Fibroblast of mammary gland (primary cell): ENCODE data around the gene ARHGDIA.

Experiments used
- DNase-seq: peaks from one replicate; pipeline ENCODE4 v3.0.0-alpha.2; 2010; ENCODE audit warnings: low read depth
- H3K4me3 ChIP-seq: 2 replicates; pipeline ENCODE4 v1.5.1; 2011; ENCODE audit warnings: low read depth, mild to moderate bottlenecking, low read length, moderate library complexity; ENCODE audit not compliant: control insufficient read depth
- CTCF ChIP-seq: conservative IDR thresholded peaks from 2 replicates; pipeline ENCODE4 v1.5.1; 2011; ENCODE audit warnings: low read depth, low read length, inconsistent platforms; ENCODE audit not compliant: control insufficient read depth, insufficient read depth

The ARHGDIA gene

DNA sequence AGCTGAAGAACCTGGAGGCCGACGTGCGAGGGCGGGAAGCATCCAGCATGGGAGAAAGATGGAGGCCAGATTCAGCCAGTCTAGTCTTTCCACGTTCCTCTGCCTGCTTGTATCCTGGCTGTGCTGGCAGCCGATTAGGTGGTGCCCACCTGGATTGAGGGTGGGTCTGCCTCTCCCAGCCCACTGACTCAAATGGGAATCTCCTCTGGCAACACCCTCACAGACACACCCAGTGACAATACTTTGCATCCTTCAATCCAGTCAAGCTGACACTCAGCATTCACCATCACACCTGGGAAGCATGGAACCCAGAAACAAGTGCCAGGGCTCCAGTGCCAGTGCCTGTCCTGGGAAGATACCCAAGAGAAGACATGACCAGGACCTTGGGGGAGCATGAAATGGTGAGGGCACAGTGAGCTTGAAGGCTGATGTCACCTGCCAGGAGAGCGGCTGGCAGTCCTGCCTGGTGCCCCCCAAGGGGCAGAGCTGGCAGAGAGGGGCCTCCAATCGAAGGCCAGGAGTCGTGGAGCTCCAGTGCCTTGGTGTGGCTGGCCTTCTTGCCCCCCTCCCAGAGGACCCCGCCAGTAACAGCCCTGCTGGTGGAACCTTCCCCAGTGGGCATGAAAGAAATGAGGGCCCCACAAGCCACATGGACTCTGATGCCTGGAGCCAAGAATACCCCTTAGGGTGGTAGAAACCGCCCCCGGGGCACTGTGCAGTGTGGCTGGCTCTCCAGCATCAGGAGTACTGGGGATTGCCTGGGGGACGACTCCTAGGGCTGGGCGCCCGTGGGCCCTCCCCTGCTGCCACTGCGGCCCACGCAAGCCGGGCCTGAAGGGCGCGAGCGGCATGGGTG lies 30.3 kb upstream of the ARHGDIA start:
- no peak overlapping the region for H3K4me3 ChIP-seq
- no peak for DNase-seq
- no peak for TF ChIP-seq CTCF

DNA sequence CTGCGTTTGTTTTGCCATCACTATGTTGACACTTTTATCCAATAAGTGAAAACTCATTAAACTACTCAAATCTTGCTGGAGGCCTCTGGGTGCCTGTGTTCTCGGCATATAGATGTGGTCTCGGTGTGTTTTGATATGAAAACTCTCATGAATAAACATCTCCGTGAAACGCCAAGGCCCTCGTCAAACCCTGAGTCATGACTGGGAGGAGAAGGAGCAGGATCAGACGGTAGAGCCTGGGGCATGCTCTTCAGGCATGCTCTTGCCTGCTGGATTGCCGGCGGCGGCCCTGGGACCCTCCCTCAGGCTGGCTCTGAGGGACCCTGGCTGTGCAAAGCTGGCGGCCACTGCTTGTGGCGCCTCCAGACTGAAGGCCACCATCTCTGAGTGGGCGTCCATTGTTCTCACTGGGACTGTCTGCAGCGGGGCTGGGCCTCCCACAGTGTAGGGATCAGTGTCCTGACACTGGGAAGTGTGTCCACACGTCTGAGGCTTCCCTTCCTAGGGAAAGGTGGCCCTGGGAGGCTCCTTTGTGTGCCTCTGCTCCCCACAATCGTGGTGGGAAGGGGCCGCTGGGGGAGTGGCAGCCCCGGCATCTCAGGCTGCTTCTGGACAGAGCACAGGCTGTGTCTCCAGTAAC lies 29.2 kb upstream of the ARHGDIA start:
- no peak for DNase-seq
- H3K4me3 ChIP-seq: no peak overlapping the region
- no peak for TF ChIP-seq CTCF

DNA sequence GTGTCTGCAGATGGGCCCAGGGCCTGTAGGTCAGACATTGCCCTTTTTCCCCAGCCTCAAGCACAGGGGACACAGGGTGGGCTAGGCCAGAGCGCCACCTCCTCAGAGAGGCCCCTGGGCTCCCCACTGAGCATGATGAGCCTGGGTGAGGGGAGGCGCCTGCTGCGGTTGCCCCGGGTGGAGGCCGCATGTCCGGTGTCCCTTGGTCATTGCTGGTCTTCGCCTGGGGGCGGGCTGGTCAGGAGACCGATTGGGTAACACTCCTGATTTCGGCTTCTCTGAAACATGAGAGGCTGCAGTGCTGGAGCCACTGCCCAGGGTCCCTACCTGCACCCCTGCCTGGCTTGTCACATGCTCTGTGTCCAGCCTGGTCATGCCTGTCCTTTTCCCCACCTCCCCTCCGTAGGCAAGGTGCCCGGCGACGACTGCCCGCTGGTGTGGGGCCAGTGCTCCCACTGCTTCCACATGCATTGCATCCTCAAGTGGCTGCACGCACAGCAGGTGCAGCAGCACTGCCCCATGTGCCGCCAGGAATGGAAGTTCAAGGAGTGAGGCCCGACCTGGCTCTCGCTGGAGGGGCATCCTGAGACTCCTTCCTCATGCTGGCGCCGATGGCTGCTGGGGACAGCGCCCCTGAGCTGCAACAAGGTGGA lies 28.5 kb upstream of the ARHGDIA start:
- DNase-seq: no peak

DNA sequence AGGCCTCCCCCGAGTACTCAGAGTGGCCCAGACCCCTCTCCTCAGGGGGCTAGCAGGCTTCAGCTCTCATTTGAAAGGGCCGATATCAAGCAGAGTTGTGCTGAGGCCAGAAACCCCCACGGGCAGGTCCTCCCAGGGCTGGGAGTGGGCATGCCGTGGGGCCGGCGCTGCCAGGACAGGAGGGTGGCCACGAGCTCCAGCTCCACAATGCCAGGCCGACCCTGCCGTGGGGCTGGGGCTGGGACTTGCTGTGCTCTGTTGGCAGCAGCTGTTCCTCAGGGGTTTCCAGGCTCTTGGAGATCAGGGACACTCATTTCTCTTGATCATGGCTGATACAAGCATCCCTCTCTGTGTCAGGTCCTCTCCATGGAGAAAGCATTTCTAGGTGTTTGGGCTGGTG lies 27.7 kb upstream of the ARHGDIA start:
- no peak for DNase-seq
- H3K4me3 ChIP-seq: no peak overlapping the region
- TF ChIP-seq CTCF: no peak

More for the DNA sequence above, 28.5 kb upstream of the ARHGDIA start:
- no peak overlapping the region for H3K4me3 ChIP-seq
- no peak for TF ChIP-seq CTCF

DNA sequence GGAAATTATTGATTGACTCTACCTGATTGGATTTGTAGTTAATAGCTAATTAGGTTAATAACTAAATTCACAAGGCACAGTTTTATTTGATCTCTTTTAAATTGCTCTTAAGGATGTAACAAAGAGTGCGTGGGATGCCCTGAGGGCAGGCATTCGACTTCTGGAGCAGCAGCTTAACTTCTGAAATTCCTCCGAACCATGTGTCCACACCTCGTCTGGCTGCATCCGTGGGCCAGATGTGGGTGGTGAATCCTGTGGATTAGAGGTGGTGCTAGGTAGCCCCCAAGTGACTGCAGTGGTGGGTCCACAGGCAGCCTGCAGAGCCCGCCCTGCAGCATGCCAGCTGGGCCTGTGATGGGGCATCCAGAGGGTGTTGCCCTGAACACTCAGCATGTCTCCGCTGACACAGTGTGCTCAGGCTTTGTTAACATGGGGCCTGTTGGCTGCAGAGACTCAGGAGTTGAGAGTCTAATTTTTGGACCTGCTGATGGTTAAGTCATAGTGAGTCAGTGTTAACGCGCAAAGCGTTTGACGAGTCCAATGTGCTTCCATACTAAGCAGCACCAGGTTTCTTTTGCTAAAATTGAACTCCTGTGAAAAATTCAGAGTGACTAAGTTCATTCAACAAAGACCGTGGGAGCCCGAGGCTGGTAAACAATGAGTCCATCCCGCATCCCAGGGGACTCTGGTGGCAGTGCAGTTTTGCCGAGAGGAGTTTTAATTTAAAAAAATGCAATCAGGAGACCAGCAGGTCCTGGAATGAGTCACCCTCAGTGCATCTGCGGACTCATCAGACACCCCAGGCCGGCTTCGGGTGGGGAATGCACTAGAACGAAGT lies 27.1 kb upstream of the ARHGDIA start:
- DNase-seq: peak; percentile 98

More for the DNA sequence above, 27.1 kb upstream of the ARHGDIA start:
- TF ChIP-seq CTCF: no peak
- H3K4me3 ChIP-seq: no peak overlapping the region
